Stimulated activated CD4-positive, alpha-beta T cell treated with anti-CD3 and anti-CD28 coated beads, Interleukin-1b, Interleukin-23, amount 100 ng/mL, for 48 hours (primary cell): Measurements from ENCODE around the gene C4A.
A peak's percentile ranks its signal among the peaks of the same experiment; 100 is the strongest.
"Not testable (repeated sequence)": the region's sequence is repeated elsewhere in the genome, so short reads cannot be mapped to it uniquely, and the experiment has no call there.

Experiments used
- DNase-seq: peaks from one replicate; pipeline ENCODE4 v3.0.0-alpha.2; 2020

Gene C4A

DNA sequence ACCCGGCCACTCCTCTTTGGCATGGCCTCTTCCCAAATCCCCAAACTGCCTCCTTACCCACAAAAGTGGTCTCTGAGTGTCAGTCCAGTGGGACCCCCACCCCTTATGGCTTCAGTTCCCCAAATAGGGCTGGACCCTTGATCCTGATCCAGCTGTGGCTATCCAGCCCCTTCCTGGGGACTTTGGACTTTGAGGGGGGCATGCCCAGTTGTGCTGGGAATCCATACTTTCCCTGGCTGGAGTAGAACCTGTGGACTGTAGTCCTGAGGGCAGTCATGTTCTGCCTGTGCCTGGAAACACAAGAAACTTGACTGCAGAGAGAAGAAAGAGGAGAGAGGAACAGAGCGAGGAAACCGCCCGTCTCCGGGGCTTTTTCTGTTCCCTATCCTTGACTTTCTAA, 55.3 kb downstream of the C4A start:
- DNase-seq, result not testable (repeated sequence)

DNA sequence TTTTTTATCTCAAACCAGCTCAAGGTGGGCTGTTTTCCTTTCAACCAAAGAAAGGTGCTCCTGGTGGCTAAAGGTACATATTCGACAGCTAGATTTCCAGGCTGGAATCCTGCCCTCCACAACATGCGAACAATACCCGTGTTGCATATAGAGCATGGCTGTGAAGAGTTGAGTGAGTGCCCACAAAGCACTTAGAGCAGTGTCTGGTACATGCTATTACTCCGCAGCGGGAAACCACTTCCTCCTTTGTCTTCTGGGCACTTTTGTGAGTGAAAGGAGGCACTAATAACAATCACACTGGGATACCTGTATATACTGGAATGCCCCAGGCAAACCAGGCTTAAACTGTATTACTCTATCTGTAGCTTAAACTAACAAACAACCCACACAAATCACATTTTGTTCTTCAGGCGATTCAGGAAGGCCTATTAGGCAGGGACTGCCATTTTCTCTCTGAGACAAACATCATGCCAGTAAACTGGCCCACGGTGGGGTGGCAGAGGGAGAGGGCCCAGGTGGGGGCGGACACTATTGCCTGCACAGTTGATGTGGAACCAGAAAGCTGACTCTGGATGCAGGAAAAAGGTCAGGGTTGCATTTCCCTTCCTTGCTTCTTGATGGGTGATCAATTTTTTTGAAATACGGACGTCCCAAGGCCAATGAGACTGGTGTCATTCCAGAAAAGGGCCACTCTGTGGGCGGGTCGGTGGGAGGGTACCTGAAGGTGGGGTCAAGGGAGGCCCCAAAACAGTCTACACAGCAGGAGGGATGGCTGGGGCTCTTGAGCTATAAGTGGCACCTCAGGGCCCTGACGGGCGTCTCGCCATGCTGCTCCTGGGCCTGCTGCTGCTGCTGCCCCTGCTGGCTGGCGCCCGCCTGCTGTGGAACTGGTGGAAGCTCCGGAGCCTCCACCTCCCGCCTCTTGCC, 56.0 kb downstream of the C4A start, which contains the start of gene CYP21A2:
CYP21A2 (plus strand) TSS at position 818 of the 927 bp plus-strand sequence; CDS start at position 826, 8 bp downstream.
- DNase-seq, result not testable (repeated sequence)

DNA sequence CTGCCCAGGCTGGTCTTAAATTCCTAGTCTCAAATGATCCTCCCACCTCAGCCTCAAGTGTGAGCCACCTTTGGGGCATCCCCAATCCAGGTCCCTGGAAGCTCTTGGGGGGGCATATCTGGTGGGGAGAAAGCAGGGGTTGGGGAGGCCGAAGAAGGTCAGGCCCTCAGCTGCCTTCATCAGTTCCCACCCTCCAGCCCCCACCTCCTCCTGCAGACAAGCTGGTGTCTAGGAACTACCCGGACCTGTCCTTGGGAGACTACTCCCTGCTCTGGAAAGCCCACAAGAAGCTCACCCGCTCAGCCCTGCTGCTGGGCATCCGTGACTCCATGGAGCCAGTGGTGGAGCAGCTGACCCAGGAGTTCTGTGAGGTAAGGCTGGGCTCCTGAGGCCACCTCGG, 57.0 kb downstream of the C4A start:
- DNase-seq, result not testable (repeated sequence)

DNA sequence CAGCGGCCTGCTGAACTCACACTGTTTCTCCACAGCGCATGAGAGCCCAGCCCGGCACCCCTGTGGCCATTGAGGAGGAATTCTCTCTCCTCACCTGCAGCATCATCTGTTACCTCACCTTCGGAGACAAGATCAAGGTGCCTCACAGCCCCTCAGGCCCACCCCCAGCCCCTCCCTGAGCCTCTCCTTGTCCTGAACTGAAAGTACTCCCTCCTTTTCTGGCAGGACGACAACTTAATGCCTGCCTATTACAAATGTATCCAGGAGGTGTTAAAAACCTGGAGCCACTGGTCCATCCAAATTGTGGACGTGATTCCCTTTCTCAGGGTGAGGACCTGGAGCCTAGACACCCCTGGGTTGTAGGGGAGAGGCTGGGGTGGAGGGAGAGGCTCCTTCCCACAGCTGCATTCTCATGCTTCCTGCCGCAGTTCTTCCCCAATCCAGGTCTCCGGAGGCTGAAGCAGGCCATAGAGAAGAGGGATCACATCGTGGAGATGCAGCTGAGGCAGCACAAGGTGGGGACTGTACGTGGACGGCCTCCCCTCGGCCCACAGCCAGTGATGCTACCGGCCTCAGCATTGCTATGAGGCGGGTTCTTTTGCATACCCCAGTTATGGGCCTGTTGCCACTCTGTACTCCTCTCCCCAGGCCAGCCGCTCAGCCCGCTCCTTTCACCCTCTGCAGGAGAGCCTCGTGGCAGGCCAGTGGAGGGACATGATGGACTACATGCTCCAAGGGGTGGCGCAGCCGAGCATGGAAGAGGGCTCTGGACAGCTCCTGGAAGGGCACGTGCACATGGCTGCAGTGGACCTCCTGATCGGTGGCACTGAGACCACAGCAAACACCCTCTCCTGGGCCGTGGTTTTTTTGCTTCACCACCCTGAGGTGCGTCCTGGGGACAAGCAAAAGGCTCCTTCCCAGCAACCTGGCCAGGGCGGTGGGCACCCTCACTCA, 57.7 kb downstream of the C4A start:
- DNase-seq, result not testable (repeated sequence)

DNA sequence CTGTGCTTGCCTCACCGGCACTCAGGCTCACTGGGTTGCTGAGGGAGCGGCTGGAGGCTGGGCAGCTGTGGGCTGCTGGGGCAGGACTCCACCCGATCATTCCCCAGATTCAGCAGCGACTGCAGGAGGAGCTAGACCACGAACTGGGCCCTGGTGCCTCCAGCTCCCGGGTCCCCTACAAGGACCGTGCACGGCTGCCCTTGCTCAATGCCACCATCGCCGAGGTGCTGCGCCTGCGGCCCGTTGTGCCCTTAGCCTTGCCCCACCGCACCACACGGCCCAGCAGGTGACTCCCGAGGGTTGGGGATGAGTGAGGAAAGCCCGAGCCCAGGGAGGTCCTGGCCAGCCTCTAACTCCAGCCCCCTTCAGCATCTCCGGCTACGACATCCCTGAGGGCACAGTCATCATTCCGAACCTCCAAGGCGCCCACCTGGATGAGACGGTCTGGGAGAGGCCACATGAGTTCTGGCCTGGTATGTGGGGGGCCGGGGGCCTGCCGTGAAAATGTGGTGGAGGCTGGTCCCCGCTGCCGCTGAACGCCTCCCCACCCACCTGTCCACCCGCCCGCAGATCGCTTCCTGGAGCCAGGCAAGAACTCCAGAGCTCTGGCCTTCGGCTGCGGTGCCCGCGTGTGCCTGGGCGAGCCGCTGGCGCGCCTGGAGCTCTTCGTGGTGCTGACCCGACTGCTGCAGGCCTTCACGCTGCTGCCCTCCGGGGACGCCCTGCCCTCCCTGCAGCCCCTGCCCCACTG, 58.6 kb downstream of the C4A start:
- not testable (repeated sequence) for DNase-seq

DNA sequence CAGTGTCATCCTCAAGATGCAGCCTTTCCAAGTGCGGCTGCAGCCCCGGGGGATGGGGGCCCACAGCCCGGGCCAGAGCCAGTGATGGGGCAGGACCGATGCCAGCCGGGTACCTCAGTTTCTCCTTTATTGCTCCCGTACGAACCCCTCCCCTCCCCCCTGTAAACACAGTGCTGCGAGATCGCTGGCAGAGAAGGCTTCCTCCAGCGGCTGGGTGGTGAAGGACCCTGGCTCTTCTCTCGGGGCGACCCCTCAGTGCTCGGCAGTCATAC, 59.1 kb downstream of the C4A start:
- not testable (repeated sequence) for DNase-seq

DNA sequence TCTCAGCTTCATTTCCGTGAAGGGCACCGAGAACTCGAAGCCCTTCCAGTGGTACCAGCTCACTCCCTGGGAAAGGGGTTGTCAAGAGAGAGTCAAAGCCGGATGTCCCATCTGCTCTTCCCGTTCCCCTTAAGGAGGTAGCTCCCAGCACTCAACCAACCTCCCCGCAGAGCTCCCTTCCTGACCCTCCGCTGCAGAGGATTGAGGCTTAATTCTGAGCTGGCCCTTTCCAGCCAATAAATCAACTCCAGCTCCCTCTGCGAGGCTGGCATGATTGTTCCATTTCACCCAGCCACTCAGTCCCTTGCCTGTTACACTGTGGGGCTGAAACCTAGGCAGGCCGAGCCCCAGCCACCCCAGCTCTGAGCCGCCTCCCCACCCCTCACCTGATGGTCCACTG, 59.5 kb downstream of the C4A start:
- DNase-seq, result not testable (repeated sequence)

DNA sequence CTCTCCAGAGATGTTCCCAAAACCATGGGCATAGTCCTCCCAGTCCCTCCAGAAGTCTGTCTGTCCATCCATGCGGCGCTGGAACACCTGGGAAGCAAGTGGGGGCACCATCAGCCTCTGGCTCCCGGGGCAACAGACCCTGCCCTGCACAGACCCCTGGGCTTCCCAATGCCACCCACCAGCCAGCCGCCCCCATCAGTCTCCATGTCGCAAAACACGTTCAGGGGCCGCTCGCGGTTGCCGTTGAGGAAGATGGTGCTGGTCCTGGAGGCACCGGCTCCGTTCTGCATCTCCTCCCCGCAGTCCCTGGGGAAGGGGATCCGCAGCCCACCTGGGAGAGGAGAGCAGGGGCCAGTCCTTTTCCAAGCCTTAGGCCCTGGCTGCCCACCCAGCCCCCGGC, 60.4 kb downstream of the C4A start:
- DNase-seq, result not testable (repeated sequence)

DNA sequence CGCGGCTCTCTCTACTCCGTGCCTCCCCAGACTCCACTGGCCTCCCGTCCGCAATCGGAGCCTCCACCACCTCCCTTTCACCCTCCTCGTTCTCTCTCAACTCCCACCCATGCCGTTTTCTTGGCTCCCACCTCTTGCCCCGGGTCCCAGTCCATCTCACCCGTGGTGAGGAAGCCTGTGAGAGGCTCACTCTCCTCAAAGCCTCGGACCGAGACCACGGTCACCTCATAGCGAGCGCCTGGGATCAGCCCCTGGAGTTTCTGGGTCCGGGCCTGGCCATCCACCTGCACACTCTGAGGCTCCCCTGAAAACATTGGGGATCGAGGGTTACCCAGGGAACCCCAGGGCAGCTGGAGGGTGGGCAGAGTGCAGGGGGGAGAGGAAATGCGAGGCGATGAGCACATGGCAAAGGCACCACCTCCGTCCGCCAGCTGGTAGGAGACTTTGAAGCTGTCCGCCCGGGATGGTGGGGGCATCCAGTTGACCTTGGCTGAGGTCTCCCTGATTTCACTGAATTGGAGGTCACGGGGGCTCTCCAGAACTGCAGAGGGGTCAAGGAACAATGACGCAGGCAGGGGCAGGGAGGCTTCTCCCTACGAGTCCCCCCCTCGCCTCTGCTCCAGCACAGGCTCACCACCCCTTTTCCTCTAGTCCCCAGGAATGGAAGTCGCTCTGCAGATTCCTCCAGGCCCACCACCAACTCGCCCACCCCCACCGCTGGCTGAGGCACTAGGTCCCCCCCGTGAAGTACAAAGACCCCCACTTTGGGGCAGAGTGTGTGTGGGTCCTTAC, 61.9 kb downstream of the C4A start:
- DNase-seq, result not testable (repeated sequence)

DNA sequence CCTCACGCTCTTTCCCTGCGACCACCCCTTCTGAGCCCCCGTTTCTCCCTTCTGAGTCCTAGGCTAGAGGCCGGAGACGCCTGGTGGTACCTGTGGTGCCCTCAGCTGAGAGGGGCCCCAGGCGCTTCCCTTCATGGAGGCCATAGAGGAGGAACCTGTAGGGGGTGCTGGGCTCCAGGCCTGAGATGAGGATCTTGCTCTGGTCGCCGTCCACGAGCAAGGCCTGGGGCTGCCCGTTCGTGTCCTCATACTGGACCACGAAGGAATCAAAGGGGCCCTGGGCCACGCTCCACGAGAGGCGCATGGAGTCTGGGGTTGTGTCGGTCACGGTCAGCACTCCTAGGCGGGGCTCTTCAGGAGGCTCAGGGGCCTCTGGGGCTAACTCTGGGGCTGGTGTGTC, 63.1 kb downstream of the C4A start:
- not testable (repeated sequence) for DNase-seq

DNA sequence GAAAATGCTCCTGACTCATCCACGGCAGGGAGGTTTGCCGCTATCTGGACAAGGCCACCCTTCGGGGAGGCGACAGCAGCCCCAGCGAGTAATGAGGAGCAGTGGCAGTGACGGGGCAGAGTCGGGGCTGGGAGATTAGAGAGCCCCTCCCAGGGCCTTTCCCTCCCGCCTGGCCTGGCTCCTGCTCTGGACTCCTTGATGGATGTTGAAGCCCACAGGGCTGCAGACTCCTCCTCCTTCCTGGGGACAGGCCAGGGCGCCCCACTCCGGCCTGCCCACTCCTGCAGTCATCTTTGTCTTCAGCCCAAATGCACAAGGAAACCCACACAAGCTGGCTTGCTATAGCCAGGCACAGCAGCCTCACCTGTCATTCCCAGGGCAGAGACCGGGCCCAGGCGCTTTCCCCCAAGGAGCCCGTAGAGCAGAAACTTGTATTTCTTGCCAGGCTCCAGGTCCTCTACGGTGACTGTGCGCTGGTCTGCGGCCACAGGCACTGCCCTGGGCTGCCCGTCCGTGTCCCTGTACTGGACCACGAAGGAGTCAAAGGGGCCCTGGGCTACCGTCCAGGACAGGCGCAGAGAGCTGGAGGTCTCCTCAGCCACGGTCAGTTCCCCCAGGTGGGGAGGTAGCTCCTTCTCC, 64.1 kb downstream of the C4A start:
- DNase-seq, result no peak

DNA sequence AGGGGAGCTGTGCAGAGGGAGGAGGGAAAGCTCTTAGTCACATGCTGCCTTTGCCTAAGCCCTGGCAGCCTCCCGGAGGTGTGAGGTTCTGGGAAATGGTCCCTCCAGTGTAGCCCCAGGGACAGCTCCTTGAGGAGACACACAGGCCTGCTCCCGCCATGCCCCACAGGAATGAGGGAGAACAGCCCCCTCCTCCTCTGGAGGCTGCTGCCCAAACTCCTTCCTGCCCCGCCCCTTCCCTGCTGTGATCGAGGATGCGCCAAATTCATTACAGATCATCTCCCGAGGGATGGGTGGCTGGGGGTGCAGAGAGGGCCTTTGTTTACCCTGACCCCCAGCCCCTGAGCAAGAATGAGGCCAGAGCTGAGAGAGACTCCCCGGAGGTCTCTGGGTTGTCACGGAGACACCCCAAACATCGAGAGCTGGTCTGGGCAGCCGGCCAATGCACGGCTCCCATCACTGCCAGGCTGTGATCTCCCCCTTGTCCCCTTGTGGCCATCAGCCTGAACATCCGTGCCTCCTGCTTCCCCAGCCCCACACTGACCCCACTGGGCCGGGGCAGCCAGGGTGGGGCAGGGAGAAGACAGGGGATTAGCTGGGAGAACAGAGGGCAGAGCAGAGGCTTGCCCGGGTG, 64.7 kb downstream of the C4A start:
- no peak for DNase-seq

DNA sequence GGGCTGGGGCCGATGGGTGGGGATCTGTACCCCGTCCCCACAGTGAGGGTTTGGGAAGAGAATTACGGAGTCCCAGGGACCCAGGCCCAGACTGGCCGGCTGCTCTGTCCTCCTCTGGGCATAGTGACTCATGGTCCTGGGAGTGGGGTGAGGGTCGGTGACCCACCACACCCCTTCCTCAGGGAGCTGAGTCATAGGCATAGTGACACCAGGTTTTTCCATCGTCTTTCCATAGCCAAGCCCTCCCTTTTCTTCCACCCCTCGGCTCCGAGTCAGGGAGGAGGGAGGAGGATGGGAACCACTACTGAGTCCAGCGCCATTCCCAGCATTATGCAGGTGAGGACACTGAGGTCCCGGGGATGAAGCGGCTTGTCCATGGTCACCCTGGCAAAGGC, 65.2 kb downstream of the C4A start:
- no peak for DNase-seq

DNA sequence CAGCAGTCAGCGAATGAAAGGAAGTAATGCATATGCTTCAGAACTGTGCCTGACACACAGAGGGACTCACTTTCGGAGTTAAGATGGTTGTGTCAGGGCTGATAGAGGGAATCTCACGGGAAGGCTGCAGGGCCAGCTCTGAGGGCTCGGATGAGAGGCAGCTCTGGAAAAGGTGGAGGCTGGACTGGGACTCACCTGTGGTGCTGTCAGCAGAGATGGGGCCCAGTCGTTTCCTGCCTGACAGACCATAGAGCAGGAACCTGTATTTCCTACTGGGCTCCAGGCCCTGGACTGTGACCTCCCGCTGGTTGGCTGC, 65.6 kb downstream of the C4A start:
- DNase-seq, result no peak

DNA sequence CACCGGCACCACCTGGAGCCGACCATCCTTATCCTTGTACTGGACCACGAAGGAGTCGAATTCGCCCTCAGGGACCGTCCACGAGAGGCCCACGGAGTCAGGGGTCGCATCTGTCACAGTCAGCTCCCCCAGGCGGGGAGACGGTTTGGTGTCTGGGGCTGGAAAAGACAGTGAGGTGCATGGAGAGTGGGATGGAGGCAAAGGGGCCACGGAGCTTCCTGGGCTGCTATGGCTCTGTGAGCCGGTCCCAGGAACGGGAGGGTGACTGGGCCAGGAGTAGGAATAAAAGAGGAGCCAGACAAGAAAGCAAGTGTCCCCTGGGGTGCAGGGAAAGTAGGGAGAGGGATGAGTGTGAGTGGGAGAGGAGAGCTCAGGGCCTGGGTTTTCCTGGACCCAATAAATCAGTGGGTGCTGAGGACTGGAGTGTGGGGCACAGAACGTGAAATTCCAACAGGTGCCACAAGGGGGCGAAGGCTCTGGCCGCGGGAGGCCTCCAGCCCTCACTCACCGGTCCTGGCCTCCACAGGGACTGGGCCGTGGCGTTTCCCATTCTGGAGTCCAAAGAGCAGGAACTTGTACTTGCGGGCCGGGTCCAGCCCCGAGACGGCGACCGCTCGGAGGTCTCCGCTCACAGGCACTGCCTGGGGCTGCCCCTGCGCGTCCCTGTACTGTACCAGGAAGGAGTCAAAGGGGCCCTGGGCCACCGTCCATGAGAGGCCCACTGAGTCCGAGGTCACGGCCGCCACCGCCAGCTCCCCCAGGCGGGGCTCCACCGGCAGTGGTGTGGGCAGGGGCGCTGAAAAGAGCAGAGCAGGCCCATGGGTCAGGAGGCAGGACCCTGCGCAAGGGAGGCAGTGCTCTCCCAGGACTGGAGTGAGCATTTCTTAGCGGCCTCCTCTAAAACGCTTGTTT, 66.3 kb downstream of the C4A start:
- DNase-seq, result peak; percentile 56

DNA sequence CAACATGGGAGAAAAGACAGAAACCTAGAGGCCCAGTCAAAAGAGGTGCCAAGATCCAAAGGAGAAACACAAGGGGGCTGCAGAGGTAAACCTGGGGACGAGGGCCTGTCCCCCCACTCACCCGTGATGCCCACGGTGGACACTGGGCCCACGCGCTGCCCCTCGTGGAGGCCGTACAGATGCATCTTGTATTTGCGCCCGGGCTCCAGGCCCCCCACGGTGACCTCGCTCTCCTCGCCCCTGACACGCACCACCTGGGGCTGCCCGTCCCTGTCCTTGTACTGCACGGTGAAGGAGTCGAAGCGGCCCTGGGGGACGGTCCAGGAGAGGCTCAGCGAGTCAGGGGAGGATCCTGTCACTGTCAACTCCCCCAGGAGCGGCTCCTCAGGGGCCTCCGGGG, 67.3 kb downstream of the C4A start:
- not testable (repeated sequence) for DNase-seq

DNA sequence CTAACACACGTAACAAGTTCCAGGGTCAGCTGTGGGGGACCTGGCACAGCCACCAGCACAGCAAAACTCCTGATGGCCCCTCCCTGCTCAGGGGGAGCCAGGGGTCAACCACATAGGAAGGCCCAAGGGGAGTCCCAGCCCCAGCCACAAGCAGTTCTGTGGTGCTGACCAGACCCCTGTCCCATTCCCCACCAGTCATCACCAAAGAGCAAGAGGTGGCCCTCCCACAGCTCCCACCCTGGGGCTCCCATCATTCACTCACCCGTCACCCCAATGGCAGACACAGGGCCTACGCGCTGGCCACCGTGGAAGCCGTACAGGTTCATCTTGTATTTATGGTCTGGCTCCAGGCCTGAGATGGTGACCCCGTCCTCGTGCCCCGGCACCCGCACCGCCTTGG, 67.9 kb downstream of the C4A start:
- not testable (repeated sequence) for DNase-seq

DNA sequence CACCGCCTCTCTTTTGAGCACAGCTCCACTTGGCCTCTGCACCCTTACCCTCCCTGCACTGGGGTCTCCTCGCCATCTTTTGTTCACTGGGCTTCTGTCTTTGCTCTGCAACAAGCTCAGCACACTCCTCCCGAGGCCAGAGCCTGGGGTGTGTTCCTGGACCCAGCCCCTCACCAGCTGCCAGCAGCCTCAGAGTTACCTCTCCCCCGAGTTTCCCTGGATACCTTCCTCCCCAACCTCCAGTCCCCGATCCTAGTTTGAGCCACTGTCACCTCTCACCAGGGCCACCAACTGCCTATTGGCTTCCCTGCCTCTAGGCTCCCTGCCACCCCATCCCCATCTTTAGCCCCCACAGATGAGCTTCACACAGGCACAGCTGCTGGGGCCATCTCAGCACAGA, 68.7 kb downstream of the C4A start:
- DNase-seq, result no peak
